NK-92 (cell line): ENCODE measurements around the gene CYP19A1.

Experiments used
- DNase-seq: peaks from one replicate; lab custom pipeline; 2025; ENCODE audit not compliant: unreplicated experiment; lab: John Stamatoyannopoulos, UW

Gene CYP19A1

DNA sequence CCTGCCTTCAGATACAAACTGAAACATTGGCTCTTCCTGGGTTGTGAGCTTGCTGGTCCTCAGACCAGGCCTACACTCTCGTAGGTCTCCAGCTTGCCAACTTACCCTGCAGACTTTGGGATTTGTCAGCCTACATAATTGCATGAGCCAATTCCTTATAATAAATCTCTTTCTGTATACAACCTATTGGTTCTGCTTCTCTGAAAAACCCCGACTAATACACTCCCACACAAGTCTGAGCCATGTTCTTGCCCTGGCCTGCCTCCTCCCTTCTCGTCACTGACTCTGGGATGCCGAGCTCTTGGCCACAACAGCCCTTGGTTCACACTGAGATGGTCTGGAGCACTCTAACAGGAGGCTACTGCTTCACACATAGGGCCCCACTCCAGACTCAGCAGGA lies 9.5 kb downstream of the CYP19A1 start:
- DNase-seq, result no peak

DNA sequence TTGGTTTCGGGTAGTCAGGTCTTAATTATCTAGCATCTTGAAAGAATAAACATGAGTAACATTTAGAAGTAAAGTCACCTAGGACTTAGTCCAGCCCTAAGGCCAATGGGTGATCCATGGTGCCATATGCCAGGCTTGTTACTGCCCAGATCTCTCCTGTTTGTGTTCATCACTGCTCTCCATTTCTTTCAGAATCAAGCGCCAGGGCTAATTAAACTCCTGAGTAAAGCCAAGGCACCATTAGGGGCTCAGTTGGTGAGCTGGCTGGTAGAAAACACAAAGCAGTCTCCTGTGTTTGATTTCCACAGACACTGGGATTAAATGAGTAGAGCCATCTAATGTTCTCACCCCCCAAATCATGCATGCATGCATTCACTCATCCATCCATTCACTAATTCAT lies 11.3 kb downstream of the CYP19A1 start:
- no peak for DNase-seq

- DNase-seq, result no peak
Measured at GRCh38 chr15:51325167-51325566, 13.2 kb downstream of the CYP19A1 start.

DNA sequence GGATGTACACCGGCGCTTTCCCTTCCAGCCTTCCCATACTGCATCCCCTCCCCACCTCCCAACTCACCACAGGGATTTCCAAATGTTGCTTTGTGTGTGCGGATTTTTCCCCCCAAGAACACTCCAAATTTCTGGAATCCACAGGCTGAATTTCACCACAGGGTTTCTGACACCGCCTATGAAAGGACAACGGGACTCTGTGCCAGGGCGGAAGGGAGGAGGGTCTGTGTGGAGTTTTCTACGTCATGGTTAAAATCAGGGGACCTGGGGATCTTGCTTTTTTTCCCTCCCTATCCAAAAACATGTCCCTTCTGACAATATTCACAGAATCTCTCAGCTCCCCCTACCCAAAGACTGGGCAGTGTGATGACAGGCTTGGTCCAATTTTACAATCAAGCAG lies 14.6 kb downstream of the CYP19A1 start:
- DNase-seq, result no peak

- no peak for DNase-seq
Measured at GRCh38 chr15:51322621-51323296, 15.6 kb downstream of the CYP19A1 start.

DNA sequence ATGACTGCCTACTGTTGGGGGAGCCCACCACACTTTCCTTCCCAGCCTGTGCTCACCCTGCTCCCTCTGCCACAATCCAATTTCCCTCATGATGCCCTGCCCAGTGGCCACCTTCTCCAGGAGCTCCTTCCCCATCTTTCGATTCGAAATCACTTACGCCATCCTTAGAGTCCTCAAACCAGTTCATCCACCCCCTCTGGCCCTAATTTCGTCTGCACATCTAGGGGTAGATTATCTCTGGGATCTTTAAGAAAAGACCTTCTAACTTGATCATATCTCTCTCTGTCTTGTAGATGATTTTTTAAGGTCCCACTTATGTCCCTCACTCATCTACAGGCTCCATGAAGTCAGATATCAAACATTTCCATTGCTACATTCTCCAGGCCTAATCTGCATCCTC lies 17.1 kb downstream of the CYP19A1 start:
- DNase-seq, result no peak

- no peak for DNase-seq
Measured at GRCh38 chr15:51320843-51321242, 17.6 kb downstream of the CYP19A1 start.

DNA sequence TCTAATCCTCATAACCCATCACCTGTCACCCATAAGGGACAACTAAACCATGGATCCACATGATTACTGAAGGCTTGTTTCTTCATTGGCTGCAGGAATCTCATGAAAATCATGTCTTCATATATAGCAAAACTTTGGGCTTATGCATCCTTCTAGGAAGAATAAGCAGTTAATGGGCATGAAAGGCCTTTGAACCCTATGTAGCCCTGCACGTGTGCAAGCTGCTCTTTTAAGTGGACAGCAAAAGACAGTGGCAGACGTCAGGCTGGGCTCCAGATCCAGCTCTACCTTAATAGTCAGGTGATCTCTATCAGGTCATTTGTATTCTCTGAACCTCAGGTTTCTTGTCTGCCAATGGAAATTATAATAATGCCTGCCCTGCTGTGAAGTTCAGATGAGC lies 18.9 kb downstream of the CYP19A1 start:
- no peak for DNase-seq

DNA sequence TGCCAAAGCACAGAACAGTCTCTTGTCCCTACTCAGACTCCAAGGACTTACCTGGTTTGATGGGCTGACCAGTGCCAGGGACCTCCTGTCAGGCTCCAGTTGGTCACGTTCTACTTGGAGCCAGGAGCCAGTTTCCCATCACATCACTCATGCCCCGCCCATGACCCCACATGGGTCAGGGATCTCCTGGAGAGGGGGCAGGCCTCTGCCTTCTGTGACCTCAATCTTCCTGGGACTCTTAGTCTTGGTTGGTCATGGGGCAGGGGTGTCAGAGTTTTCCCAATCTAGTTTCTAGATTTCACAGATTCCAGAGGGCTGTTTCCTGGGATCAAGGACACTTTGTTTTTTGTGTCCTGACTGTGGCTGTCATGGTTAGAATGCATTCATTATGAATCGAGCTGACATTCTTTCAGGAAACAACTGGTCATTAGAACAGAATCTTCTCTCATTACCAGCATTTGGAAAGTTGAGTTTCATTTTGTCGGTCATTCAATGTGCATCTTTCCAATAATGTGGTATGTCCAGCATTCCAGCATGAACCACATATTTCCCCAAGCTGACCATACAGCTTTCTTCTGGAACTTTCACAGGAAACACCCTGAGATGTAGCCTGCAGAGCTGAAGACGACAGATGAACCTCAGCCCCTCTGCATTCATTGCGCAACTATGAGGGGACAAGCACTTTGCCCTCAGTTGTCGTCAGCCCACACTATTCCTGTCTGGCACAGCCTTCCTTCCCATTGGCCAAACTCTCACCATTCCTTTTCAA lies 19.8 kb downstream of the CYP19A1 start:
- DNase-seq, result no peak

GRCh38 chr15:51316636-51317035 lies 21.8 kb downstream of the CYP19A1 start:
- no peak for DNase-seq

- no peak for DNase-seq
Measured at GRCh38 chr15:51315726-51316125, 22.7 kb downstream of the CYP19A1 start.

- DNase-seq, result no peak
Measured at GRCh38 chr15:51314391-51315337, 23.7 kb downstream of the CYP19A1 start.

- no peak for DNase-seq
Measured at GRCh38 chr15:51313644-51314280, 24.6 kb downstream of the CYP19A1 start.

DNA sequence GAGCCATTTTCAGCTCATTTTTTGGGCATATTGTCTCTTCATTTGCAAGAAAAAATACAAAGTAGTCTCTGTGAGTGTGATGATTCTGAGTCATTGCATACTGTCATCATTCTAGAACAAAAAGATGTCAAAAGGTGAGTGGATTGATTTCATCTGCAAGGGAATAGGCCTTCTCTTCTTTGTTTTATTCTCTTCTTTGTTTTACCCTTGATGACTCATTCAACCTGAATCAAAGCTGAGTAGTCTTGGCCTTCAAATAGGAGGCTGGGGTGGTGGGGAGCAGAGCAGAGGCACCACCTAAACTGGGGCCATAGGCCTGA lies 25.4 kb downstream of the CYP19A1 start:
- no peak for DNase-seq

DNA sequence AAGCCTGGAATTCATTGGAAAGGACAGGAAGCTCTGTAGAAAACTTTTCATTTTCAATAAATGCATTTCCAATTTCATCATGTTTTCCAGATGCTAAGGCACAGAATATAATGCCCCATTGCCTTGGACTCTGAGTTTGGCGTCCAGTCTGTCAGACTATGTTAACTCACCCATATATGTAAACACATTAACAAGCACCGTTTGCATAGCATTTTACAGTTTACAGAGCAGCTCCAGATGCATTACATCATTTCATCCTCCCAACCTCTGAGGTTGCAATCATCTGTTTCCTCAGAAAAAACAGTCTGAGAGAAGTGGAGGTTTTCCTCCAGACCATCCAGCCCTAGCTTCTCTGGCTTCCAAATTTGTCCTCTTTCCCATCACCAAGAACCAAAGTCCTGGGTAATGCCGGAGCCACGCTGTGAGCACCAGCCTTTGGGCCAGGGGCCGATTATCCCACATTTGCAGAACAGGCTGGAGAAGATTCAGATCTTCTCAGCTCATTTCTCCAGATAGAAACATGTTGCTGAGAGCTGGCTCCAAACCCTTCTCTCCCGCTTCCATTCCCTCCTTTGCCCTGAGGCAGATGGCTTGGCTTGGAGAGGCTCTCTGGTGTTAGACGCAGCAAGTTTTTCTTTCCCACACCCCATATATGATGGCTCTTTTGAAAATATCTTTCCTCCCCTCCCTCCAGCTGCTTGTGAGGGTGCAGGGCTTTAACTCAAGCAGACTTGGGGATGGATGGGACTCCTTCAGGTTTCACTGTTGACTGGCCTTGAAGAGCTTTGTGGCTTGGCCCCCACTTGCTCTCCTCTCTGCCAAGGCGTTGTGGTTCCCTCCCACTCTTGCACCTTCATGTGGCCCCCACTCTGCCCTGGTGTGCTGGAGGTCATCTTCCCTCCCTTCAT lies 26.0 kb downstream of the CYP19A1 start:
- DNase-seq, result no peak

DNA sequence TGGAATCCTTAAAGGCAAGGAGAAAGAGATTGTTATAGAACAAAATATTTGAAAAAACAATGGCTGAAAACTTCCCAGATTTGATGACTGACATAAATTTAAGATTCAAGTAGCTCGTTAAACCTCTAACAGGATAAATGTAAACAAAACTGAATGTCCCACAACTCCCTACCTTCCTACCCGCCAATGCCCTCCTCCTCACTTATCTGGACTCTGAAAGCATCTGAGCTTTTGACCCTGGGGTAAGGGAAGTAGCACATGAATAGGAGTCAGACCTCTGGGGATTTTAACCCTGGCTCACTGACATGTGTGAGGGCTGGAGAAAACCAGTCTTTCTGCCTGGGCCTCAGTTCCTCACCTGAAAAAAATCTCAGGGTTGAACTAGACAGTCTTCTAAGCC lies 26.9 kb downstream of the CYP19A1 start:
- DNase-seq, result no peak

DNA sequence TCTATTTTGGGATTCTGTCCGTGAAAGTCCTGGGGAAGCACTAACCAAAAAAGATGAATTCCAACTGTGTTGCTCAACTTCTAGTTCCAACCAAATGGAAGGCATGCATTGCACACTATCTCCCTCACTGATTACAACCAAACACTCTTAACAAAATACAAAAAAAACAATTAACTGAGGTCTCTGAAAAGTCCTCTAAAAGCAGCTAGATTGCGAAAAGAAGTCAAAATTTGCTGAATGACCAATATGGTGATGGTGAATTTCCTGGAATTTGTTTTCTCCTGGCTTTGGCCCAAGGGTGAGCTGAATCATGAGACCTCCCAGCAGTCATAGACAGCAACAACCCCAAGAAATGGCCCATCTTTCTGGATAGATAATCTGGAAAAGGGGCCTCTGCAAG lies 28.3 kb downstream of the CYP19A1 start:
- no peak for DNase-seq

DNA sequence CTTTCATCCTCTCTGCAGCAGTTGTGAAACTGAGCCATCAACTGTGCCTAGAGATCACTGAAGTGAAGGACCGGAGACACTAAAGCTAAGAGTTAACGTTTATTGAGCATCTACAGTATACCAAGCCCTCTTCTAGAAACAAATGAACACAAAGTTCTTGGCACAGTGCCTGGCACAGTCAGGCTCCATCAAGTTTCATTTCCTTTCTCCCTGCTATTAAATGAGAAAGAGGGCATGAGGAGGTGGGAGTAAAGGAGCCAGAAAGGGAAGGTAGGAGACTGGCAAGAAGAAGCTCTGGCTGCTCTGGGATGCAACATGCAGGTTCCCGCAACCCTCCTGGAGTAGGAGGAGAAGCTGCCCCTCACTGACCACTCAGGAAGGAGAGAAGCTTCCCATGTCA lies 30.6 kb downstream of the CYP19A1 start:
- DNase-seq, result no peak

- no peak for DNase-seq
Measured at GRCh38 chr15:51307325-51307724, 31.1 kb downstream of the CYP19A1 start.

- no peak for DNase-seq
Measured at GRCh38 chr15:51303462-51303980, 34.9 kb downstream of the CYP19A1 start.
